SK-N-DZ (cell line): ENCODE results near the gene UMAD1.

ENCODE experiments used
- DNase-seq: peaks from one replicate; pipeline ENCODE4 v3.0.0-alpha.2; 2015; ENCODE audit warnings: low spot score
- small RNA-seq, 2 experiments: library from RNA; depleted of rRNA; stranded (forward); fragments of <200 nt; gene quantifications; one replicate each; pipeline ENCODE3, GENCODE V24; 2014

Gene UMAD1

GRCh38 chr7:7920481-7920880 lies 279.9 kb downstream of the UMAD1 start:
- no peak for DNase-seq

- DNase-seq, result no peak
These were observed 281.3 kb downstream of the UMAD1 start for GRCh38 chr7:7921830-7922229.

GRCh38 chr7:7922684-7923385 lies 282.3 kb downstream of the UMAD1 start:
- DNase-seq, result no peak

- no peak for DNase-seq
These were observed 283.3 kb downstream of the UMAD1 start for GRCh38 chr7:7923818-7924217.

GRCh38 chr7:7924303-7924702 lies 283.8 kb downstream of the UMAD1 start:
- DNase-seq, result no peak

Small RNA genes within 50 kb of the gene (small RNA-seq; reads per million reads assigned to genes)
- 0 reads per million in 2 experiments for gene RNU6-534P
